ENCODE results near the gene SENP1. TPM values are rescaled to one million over a fixed set of nuclear protein-coding genes. Genes with fewer than 3 reads are reported as not detected.

Gene SENP1
- total and polyA plus RNA-seq, 2 experiments from 2014 or later: 8.6 to 27.7 TPM

- no peak for TF ChIP-seq ZNF462 (CRISPR knock-in tag; IDR thresholded peaks at IDR 0.05)
- TF ChIP-seq CTCF (conservative IDR thresholded peaks at IDR 0.05; ENCODE audit: low read depth in 2 of 2): no peak
- TF ChIP-seq ZNF331 (CRISPR knock-in tag; IDR thresholded peaks at IDR 0.05; ENCODE audit: low read depth): no peak
- TF ChIP-seq EZH2phosphoT487 (IDR thresholded peaks at IDR 0.05; ENCODE audit: unreplicated experiment): no peak
- TF ChIP-seq STAT1 (IDR thresholded peaks at IDR 0.05; ENCODE audit: unreplicated experiment): no peak
- no peak for TF ChIP-seq JUNB (IDR thresholded peaks at IDR 0.05; ENCODE audit: unreplicated experiment)
Measured at GRCh38 chr12:48080285-48080684, 25.6 kb downstream of the SENP1 start (continued).

GRCh38 chr12:48078901-48079300, 27.0 kb downstream of the SENP1 start:
- ATAC-seq (no peak), DNase-seq (ENCODE audit: low spot score) (no peak)
- H3K36me3 ChIP-seq (ENCODE audit: insufficient read depth): peaks cover 21% of the 10 kb centered on the region
- no peak overlapping the region for H3K4me2 ChIP-seq
- no peak overlapping the region for H3K27ac ChIP-seq (ENCODE audit: low read depth)
- H3K27ac Mint-ChIP-seq: no peak overlapping the region
- H3K79me2 ChIP-seq (replicated peaks; ENCODE audit: insufficient read depth): no peaks in the 10 kb centered on the region
- H3K27me3 Mint-ChIP-seq (ENCODE audit: insufficient read depth, low read depth, poor library complexity): peaks cover 3% of the 10 kb centered on the region
- H3K4me1 ChIP-seq (ENCODE audit: insufficient read depth): no peaks in the 10 kb centered on the region
- H3K4me1 Mint-ChIP-seq: no peaks in the 10 kb centered on the region
- no peaks in the 10 kb centered on the region for H3K9me2 ChIP-seq (ENCODE audit: insufficient read depth)
- H2AFZ ChIP-seq: no peak overlapping the region
- H3K9me3 Mint-ChIP-seq: no peaks in the 10 kb centered on the region
- H4K20me1 ChIP-seq (replicated peaks; ENCODE audit: insufficient read depth): no peaks in the 10 kb centered on the region; the same call in 1 of the 2 replicates
- H3K4me3 Mint-ChIP-seq: no peak overlapping the region
- peaks cover 34% of the 10 kb centered on the region; the same call in 2 of the 3 replicates for H3K36me3 Mint-ChIP-seq (ENCODE audit: low read depth)
- no peaks in the 10 kb centered on the region for H3F3A ChIP-seq (replicated peaks; ENCODE audit: low read depth)
- H3K27me3 ChIP-seq (ENCODE audit: insufficient read depth): no peaks in the 10 kb centered on the region
- H3K4me3 ChIP-seq: no peak overlapping the region
- TF ChIP-seq ZNF462 (CRISPR knock-in tag; IDR thresholded peaks at IDR 0.05): no peak
- no peak for TF ChIP-seq ETS1 (IDR thresholded peaks at IDR 0.05)
